Measurements from ENCODE around the gene ITGB1BP1. TPM values are rescaled to one million over a fixed set of nuclear protein-coding genes. Genes with fewer than 3 reads are reported as not detected.
A peak's percentile ranks its signal among the peaks of the same experiment; 100 is the strongest.

Gene ITGB1BP1, protein sequence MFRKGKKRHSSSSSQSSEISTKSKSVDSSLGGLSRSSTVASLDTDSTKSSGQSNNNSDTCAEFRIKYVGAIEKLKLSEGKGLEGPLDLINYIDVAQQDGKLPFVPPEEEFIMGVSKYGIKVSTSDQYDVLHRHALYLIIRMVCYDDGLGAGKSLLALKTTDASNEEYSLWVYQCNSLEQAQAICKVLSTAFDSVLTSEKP
- polyA plus RNA-seq (2013, experiment 1 of 2) = 138 TPM
- polyA plus RNA-seq (2013, experiment 2 of 2) = 132 TPM

GRCh38 chr2:9423100-9423921, at the start of gene ITGB1BP1, which contains the start of gene CPSF3:
ITGB1BP1 (minus strand) TSS chr2:9423528; CDS start chr2:9418697, 4,831 bp downstream.
CPSF3 (plus strand) TSS chr2:9423654; CDS start chr2:9423774, 120 bp downstream.
- H3K9ac ChIP-seq (ENCODE audit: low read length) = peak within 1 kb of the TSS; percentile 96
- peak within 1 kb of the TSS in 1 of 2 experiments; percentile 94 for H3K14ac ChIP-seq (ENCODE audit: low read length in 2 of 2)
- no peak within 1 kb of the TSS for H2AK5ac ChIP-seq (ENCODE audit: low read length, severe bottlenecking)
- peak within 1 kb of the TSS; percentile 7 to 87 for H3K4ac ChIP-seq (ENCODE audit: low read depth in 1 of 2, low read length in 2 of 2)
- H3K18ac ChIP-seq (ENCODE audit: low read depth in 1 of 2, low read length in 2 of 2) = peak within 1 kb of the TSS; percentile 95 to 99
- peak within 1 kb of the TSS; percentile 98 for H4K8ac ChIP-seq (ENCODE audit: low read length)
- peak within 1 kb of the TSS in 1 of 2 experiments; percentile 64 for H2BK12ac ChIP-seq (ENCODE audit: low read length in 2 of 2)
- DNase-seq = peak; percentile 98
- H4K91ac ChIP-seq (ENCODE audit: low read length) = peak within 1 kb of the TSS; percentile 98
- H3K4me2 ChIP-seq (ENCODE audit: low read length, poor library complexity, severe bottlenecking) = peak within 1 kb of the TSS; percentile 85
- H2BK120ac ChIP-seq (ENCODE audit: low read depth, low read length) = peak within 1 kb of the TSS; percentile 91
- no peaks in the 10 kb centered on the region for H3K9me3 ChIP-seq (ENCODE audit: control insufficient read depth, low read length)
- peaks cover 23% of the 10 kb centered on the region for H3K79me1 ChIP-seq (replicated peaks; ENCODE audit: low read length, poor library complexity, severe bottlenecking)
- peak within 1 kb of the TSS; percentile 59 for H3K27ac ChIP-seq (ENCODE audit: low read length, poor library complexity, severe bottlenecking)
- peak within 1 kb of the TSS; percentile 61 to 64 for H3K23ac ChIP-seq (ENCODE audit: low read length in 2 of 2)
- H3K27me3 ChIP-seq (ENCODE audit: control insufficient read depth in 1 of 2, insufficient read depth in 1 of 2, low read length in 2 of 2) = no peaks in the 10 kb centered on the region
- H2BK5ac ChIP-seq (ENCODE audit: low read depth, low read length, poor library complexity, severe bottlenecking) = peak within 1 kb of the TSS; percentile 92
- H2AFZ ChIP-seq (ENCODE audit: low read depth, low read length) = peak within 1 kb of the TSS; percentile 72
- peak within 1 kb of the TSS; percentile 91 to 96 for H3K4me3 ChIP-seq (ENCODE audit: insufficient read depth in 1 of 2, low read depth in 1 of 2, low read length in 2 of 2)
- H3K4me1 ChIP-seq (ENCODE audit: control insufficient read depth, insufficient read depth, low read depth, low read length) = peaks cover 8% of the 10 kb centered on the region
- WGBS = under 1% methylated on average over 70 of the region's 91 CpGs
- peak within 1 kb of the TSS; percentile 100 for H2BK15ac ChIP-seq (ENCODE audit: low read depth, poor library complexity, severe bottlenecking)
- H3K36me3 ChIP-seq (ENCODE audit: control insufficient read depth in 1 of 2, insufficient read depth in 2 of 2, low read depth in 1 of 2, low read length in 2 of 2) = peaks cover 0 to 6% of the 10 kb centered on the region in 2 experiments

DNA sequence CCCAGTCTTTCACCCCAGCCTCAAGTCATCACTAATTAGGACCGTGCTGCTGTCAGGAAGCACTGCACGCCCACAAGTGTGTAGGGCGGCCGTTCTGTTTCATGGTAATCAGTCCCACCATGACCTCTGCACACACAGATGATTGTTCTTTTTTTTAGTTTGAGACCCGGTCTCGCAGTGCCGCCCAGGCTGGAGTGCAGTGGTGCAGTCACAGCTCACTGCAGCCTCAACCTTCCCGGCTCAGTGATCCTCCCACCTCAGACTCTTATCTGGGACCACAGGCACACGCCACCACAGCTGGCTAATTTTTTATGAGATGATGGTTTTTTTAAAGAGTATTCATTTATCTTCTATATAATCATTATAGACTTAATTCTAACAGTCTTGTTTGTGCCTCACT, 49.2 kb upstream of the ITGB1BP1 start:
- Histone ChIP-seq H3K36me3 (ENCODE audit: control insufficient read depth in 1 of 2, insufficient read depth in 2 of 2, low read depth in 1 of 2, low read length in 2 of 2) (peaks cover 46 to 50% of the 10 kb centered on the region in 2 experiments), H3K4me3 (ENCODE audit: insufficient read depth in 1 of 2, low read depth in 1 of 2, low read length in 2 of 2) (no peak overlapping the region), H3K4me1 (ENCODE audit: control insufficient read depth, insufficient read depth, low read depth, low read length) (peaks cover 5% of the 10 kb centered on the region), H4K8ac (ENCODE audit: low read length) (no peak overlapping the region), H2BK12ac (ENCODE audit: low read length in 2 of 2) (no peak overlapping the region), H2AFZ (ENCODE audit: low read depth, low read length) (no peak overlapping the region), H2BK120ac (ENCODE audit: low read depth, low read length) (no peak overlapping the region), H3K9me3 (ENCODE audit: control insufficient read depth, low read length) (no peaks in the 10 kb centered on the region), H2BK15ac (ENCODE audit: low read depth, poor library complexity, severe bottlenecking) (no peak overlapping the region), H3K79me1 (replicated peaks; ENCODE audit: low read length, poor library complexity, severe bottlenecking) (peaks cover 5% of the 10 kb centered on the region), H3K23ac (ENCODE audit: low read length in 2 of 2) (no peak overlapping the region), H3K27ac (ENCODE audit: low read length, poor library complexity, severe bottlenecking) (no peak overlapping the region), H3K9ac (ENCODE audit: low read length) (no peak overlapping the region), H2AK5ac (ENCODE audit: low read length, severe bottlenecking) (no peak overlapping the region), H2BK5ac (ENCODE audit: low read depth, low read length, poor library complexity, severe bottlenecking) (no peak overlapping the region), H3K4ac (ENCODE audit: low read depth in 1 of 2, low read length in 2 of 2) (no peak overlapping the region), H4K91ac (ENCODE audit: low read length) (no peak overlapping the region), H3K14ac (ENCODE audit: low read length in 2 of 2) (no peak overlapping the region), H3K18ac (ENCODE audit: low read depth in 1 of 2, low read length in 2 of 2) (no peak overlapping the region), H3K27me3 (ENCODE audit: control insufficient read depth in 1 of 2, insufficient read depth in 1 of 2, low read length in 2 of 2) (no peaks in the 10 kb centered on the region), H3K4me2 (ENCODE audit: low read length, poor library complexity, severe bottlenecking) (no peak overlapping the region)
- DNase-seq = no peak
- 97% methylated on average over 8 of the region's 9 CpGs for WGBS

- H3K23ac ChIP-seq (ENCODE audit: low read length in 2 of 2) = no peak overlapping the region
- no peak overlapping the region for H3K18ac ChIP-seq (ENCODE audit: low read depth in 1 of 2, low read length in 2 of 2)
- no peak overlapping the region for H2AK5ac ChIP-seq (ENCODE audit: low read length, severe bottlenecking)
- H3K36me3 ChIP-seq (ENCODE audit: control insufficient read depth in 1 of 2, insufficient read depth in 2 of 2, low read depth in 1 of 2, low read length in 2 of 2) = peaks cover 43 to 45% of the 10 kb centered on the region in 2 experiments
- no peak for DNase-seq
- no peak overlapping the region for H2BK12ac ChIP-seq (ENCODE audit: low read length in 2 of 2)
- no peak overlapping the region for H3K4ac ChIP-seq (ENCODE audit: low read depth in 1 of 2, low read length in 2 of 2)
- no peak overlapping the region for H4K91ac ChIP-seq (ENCODE audit: low read length)
- H3K9ac ChIP-seq (ENCODE audit: low read length) = no peak overlapping the region
- no peak overlapping the region for H3K4me2 ChIP-seq (ENCODE audit: low read length, poor library complexity, severe bottlenecking)
- H2AFZ ChIP-seq (ENCODE audit: low read depth, low read length) = no peak overlapping the region
- H2BK15ac ChIP-seq (ENCODE audit: low read depth, poor library complexity, severe bottlenecking) = no peak overlapping the region
- H2BK120ac ChIP-seq (ENCODE audit: low read depth, low read length) = no peak overlapping the region
- H3K4me1 ChIP-seq (ENCODE audit: control insufficient read depth, insufficient read depth, low read depth, low read length) = peaks cover 6% of the 10 kb centered on the region
- no peak overlapping the region for H3K27ac ChIP-seq (ENCODE audit: low read length, poor library complexity, severe bottlenecking)
- peaks cover 7% of the 10 kb centered on the region for H3K79me1 ChIP-seq (replicated peaks; ENCODE audit: low read length, poor library complexity, severe bottlenecking)
- H3K4me3 ChIP-seq (ENCODE audit: insufficient read depth in 1 of 2, low read depth in 1 of 2, low read length in 2 of 2) = no peak overlapping the region
- H3K14ac ChIP-seq (ENCODE audit: low read length in 2 of 2) = no peak overlapping the region
- no peak overlapping the region for H4K8ac ChIP-seq (ENCODE audit: low read length)
- WGBS = 91% methylated on average over 5 of the region's 5 CpGs
- no peak overlapping the region for H2BK5ac ChIP-seq (ENCODE audit: low read depth, low read length, poor library complexity, severe bottlenecking)
- H3K27me3 ChIP-seq (ENCODE audit: control insufficient read depth in 1 of 2, insufficient read depth in 1 of 2, low read length in 2 of 2) = no peaks in the 10 kb centered on the region
- no peaks in the 10 kb centered on the region for H3K9me3 ChIP-seq (ENCODE audit: control insufficient read depth, low read length)
These were observed 47.9 kb upstream of the ITGB1BP1 start for GRCh38 chr2:9471206-9471605.

DNA sequence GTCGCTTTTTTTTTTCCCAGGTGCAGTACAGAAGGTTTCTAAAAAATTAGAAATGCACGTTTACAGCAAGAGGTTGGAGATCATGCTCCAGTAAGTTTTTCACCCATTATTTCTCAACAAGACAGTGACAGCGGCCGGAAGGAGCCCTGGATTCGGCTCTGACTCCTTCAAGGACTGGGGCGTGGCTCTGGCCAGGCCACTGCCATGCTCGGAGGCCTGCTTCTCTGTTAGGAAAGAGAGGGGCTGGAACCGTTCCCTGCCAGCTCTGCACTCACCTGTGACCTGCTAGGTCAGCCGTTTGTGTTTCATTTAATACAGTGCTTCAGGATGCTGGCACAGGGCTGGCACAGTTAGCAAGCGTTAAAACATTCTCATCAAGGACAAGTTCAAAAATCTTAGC, 44.4 kb upstream of the ITGB1BP1 start:
- Histone ChIP-seq H3K18ac (ENCODE audit: low read depth in 1 of 2, low read length in 2 of 2) (no peak overlapping the region), H3K27ac (ENCODE audit: low read length, poor library complexity, severe bottlenecking) (no peak overlapping the region), H3K14ac (ENCODE audit: low read length in 2 of 2) (no peak overlapping the region), H2BK120ac (ENCODE audit: low read depth, low read length) (no peak overlapping the region), H3K9ac (ENCODE audit: low read length) (no peak overlapping the region), H3K4ac (ENCODE audit: low read depth in 1 of 2, low read length in 2 of 2) (no peak overlapping the region), H3K4me3 (ENCODE audit: insufficient read depth in 1 of 2, low read depth in 1 of 2, low read length in 2 of 2) (no peak overlapping the region), H2AFZ (ENCODE audit: low read depth, low read length) (no peak overlapping the region), H3K23ac (ENCODE audit: low read length in 2 of 2) (no peak overlapping the region), H3K9me3 (ENCODE audit: control insufficient read depth, low read length) (no peaks in the 10 kb centered on the region), H2BK12ac (ENCODE audit: low read length in 2 of 2) (no peak overlapping the region), H4K91ac (ENCODE audit: low read length) (no peak overlapping the region), H3K27me3 (ENCODE audit: control insufficient read depth in 1 of 2, insufficient read depth in 1 of 2, low read length in 2 of 2) (no peaks in the 10 kb centered on the region), H4K8ac (ENCODE audit: low read length) (peak overlapping the region; percentile 51), H3K4me2 (ENCODE audit: low read length, poor library complexity, severe bottlenecking) (no peak overlapping the region), H2BK15ac (ENCODE audit: low read depth, poor library complexity, severe bottlenecking) (no peak overlapping the region), H3K79me1 (replicated peaks; ENCODE audit: low read length, poor library complexity, severe bottlenecking) (peaks cover 10% of the 10 kb centered on the region), H3K4me1 (ENCODE audit: control insufficient read depth, insufficient read depth, low read depth, low read length) (peaks cover 5% of the 10 kb centered on the region), H3K36me3 (ENCODE audit: control insufficient read depth in 1 of 2, insufficient read depth in 2 of 2, low read depth in 1 of 2, low read length in 2 of 2) (peaks cover 29 to 61% of the 10 kb centered on the region in 2 experiments), H2BK5ac (ENCODE audit: low read depth, low read length, poor library complexity, severe bottlenecking) (no peak overlapping the region), H2AK5ac (ENCODE audit: low read length, severe bottlenecking) (no peak overlapping the region)
- no peak for DNase-seq
- WGBS = 91% methylated on average over 9 of the region's 10 CpGs

All from mesenchymal stem cell (in vitro differentiated cells and primary cell).